ENCODE data around the gene PITPNB.
A peak's percentile ranks its signal among the peaks of the same experiment; 100 is the strongest.

PITPNB gene

DNA sequence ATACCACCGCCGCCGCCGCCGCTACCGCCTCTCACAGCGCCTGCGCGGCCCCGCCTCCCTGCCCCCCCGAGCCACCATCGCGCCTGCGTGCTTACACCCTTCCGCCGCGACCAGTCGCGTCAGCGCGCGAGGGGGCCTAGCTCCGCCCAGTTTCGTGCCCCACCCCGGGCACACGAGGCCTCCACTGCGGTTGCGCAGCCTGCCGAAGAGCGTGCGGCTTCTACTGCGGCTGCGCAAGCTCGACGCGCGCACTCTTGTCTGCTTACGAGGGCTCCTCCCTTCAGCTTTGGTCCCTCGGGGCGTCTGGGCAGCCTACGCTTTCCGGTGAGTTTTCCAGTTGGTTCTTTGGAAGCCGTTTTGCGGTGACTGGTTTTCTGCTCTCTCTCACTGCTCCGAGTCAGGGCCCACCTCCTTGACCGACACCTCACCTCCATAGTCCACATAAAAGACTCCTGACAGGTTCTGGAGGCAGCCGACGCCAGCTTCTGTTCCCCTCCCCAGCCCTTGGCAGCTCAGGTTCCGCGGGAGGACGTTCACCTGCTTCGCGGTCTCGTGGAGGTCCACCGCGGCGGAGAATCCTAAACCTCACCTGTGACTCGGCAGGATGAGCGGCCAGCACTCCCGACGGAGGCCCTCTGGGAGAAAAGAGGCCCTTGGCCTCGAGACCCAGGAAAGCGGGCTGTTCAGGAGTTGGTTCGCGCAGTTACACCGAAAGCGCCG is at the start of gene PITPNB:
TSS of gene PITPNB (minus strand) at position 35 of the 720 bp plus-strand sequence. CDS start 65 bp downstream, outside the sequence.
- DNase-seq (ENCODE audit: low read depth): peak; percentile 97

- DNase-seq (ENCODE audit: low read depth): no peak
These were observed 47.4 kb upstream of the PITPNB start for GRCh38 chr22:27966168-27967064.

GRCh38 chr22:27962268-27963044 is 43.4 kb upstream of the PITPNB start:
- no peak for DNase-seq (ENCODE audit: low read depth)

DNA sequence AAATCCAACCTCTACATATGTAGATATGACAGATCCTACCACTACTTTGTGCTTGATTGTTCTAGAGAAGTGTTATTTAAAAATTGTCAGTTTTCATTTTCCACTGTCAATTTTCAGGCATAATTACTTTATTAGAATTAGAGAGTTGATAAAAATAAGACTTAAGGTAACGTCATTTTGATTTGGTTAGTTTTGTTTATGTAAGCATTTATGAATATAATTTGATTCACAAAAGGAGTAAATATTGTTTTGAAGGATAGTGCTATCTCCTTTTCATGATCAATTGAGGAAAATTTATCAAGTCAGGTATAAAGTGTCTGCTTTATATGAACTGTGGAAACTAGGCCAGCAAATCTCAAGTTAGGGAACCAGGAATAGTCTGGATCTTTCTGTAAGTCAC is 42.6 kb upstream of the PITPNB start:
- no peak for DNase-seq (ENCODE audit: low read depth)

GRCh38 chr22:27961182-27961581 is 42.1 kb upstream of the PITPNB start:
- DNase-seq (ENCODE audit: low read depth): no peak

DNA sequence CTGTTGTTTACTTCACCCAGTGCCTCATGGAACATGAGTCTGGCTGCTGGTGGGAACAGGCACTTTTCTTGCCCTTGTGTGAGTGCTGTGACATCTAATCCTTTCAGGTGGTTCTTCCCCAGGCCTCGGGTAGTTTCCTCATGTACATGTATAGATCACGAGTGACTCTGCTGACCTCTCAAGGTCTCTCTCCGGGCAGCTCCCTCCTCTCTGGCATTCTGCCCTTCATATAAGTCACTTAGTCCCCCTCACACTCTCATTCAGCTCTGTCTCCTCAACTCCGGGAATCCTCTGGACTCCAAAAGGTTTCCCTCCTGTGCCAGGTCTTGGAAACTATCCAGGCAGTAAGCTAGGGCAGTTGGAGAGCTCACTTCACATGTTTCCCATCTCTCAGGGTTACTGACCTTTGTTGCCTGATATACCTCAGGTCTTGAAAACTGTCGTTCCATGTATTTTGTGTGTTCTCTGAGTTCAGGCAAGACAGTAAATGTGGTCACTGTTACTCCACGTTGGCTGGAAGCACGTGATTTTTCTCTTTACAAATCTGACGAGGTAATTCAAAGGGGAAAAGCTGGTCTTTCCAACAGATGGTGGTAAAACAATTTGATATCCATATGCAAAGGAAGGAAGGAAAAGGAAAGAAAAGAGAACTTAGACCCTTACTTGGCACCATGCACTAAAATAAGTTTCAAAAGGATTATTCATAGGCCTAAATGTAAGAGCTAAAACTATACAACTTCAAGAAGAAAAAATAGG is 40.5 kb upstream of the PITPNB start:
- DNase-seq (ENCODE audit: low read depth): no peak

DNA sequence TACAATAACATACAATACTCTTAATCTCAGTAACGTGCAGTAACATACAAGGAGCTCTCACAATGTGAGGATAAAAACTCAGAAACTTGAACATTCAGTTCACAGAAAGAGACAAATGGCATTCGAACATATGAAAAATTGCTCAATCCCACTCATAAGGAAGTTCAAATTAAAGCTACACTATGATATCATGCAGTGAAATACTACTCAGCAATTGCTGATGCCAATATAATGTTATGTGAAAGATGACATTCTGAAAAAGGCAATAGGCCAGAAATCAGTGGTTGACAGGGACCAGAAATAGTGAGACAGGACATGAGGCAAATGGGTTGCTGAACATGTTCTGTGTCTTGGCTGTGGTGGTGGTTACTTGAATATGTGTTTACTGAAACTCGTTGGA is 33.7 kb upstream of the PITPNB start:
- peak; percentile 48 for DNase-seq (ENCODE audit: low read depth)

- peak; percentile 91 for DNase-seq (ENCODE audit: low read depth)
These were observed 33.0 kb upstream of the PITPNB start for GRCh38 chr22:27952091-27952490.

GRCh38 chr22:27949421-27949820 is 30.4 kb upstream of the PITPNB start:
- DNase-seq (ENCODE audit: low read depth): no peak

GRCh38 chr22:27948569-27948968 is 29.5 kb upstream of the PITPNB start:
- no peak for DNase-seq (ENCODE audit: low read depth)

GRCh38 chr22:27947448-27947847 is 28.4 kb upstream of the PITPNB start:
- DNase-seq (ENCODE audit: low read depth): no peak

DNA sequence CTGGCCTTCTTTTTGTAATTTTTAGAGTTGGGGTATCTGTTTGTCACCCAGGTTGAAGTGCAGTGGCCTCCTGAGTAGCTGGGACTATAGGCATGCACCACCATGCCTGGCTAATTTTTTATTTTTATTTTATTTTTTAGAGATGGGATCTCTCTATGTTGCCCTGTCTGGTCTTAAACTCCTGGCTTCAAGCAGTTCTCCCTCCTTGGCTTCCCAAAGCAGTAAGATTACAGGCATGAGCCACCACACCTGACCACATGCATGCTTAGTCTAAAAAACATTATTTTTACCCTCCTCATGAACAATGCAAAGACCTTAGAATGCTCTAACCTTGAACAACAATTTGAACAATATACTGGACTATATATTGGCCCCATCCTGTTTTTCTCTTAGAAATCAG is 22.1 kb upstream of the PITPNB start:
- DNase-seq (ENCODE audit: low read depth): no peak

- DNase-seq (ENCODE audit: low read depth): no peak
These were observed 18.4 kb upstream of the PITPNB start for GRCh38 chr22:27937453-27937852.

GRCh38 chr22:27935897-27936296 is 16.8 kb upstream of the PITPNB start:
- DNase-seq (ENCODE audit: low read depth): no peak

GRCh38 chr22:27934069-27934468 is 15.0 kb upstream of the PITPNB start:
- DNase-seq (ENCODE audit: low read depth): no peak

- DNase-seq (ENCODE audit: low read depth): no peak
These were observed 14.3 kb upstream of the PITPNB start for GRCh38 chr22:27933186-27933983.

GRCh38 chr22:27930331-27931060 is 11.4 kb upstream of the PITPNB start:
- no peak for DNase-seq (ENCODE audit: low read depth)

- DNase-seq (ENCODE audit: low read depth): no peak
These were observed 8.6 kb upstream of the PITPNB start for GRCh38 chr22:27927608-27928007.

DNA sequence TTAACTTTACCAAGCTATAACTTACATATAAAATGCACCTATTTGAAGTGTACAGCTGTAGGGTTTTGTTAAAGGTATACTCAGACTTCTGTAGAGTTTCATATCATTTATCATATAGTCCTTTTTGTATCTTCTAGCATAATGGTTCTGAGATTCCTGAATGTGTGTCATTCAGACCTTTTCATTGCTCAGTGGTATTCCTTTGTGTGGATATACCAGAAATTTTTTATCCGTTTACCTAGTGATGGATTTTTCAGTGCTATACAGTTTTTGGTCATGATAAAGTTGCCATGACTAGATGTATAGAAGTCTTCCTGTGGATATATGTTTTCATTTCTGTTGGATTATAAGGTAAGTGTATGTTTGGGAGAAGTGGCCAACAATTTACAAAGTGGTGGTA is 6.3 kb upstream of the PITPNB start:
- DNase-seq (ENCODE audit: low read depth): no peak
